WTC11 (cell line): ENCODE data around the gene CLSTN2. TPM values are rescaled to one million over a fixed set of nuclear protein-coding genes. Genes with fewer than 3 reads are reported as not detected.

ENCODE experiments used
- ATAC-seq: fragments of 200-7000 bp; cut with Tn5 transposase; 2 replicates; pipeline ENCODE4 v1.10.0; 2021; ENCODE audit warnings: mild to moderate bottlenecking, moderate library complexity
- CTCF ChIA-PET: fragments of 300-600 bp; sonication (Branson Sonifier 250); formaldehyde crosslinking; loops from one replicate; lab custom pipeline; 2021; ENCODE audit warnings: antibody characterized with exemption; lab: Charles Lee
- POLR2A ChIA-PET: fragments of 350-600 bp; sonication (Branson Sonifier 250); formaldehyde crosslinking; loops from one replicate; lab custom pipeline; 2021; ENCODE audit warnings: antibody characterized with exemption; lab: Charles Lee
- DNase-seq: peaks from one replicate; pipeline ENCODE4 v3.0.0; 2021; ENCODE audit warnings: low spot score
- H3K27ac Mint-ChIP-seq: 2 replicates; pipeline ENCODE4 v1.8.0; 2021; ENCODE audit warnings: mixed read lengths
- H3K27me3 Mint-ChIP-seq: 2 replicates; pipeline ENCODE4 v1.8.0; 2021; ENCODE audit warnings: low read depth, mild to moderate bottlenecking, moderate library complexity, mixed read lengths
- H3K36me3 Mint-ChIP-seq: 2 replicates; pipeline ENCODE4 v1.8.0; 2021; ENCODE audit warnings: mixed read lengths
- H3K4me1 Mint-ChIP-seq: 2 replicates; pipeline ENCODE4 v1.8.0; 2022; ENCODE audit warnings: mixed read lengths
- H3K4me3 Mint-ChIP-seq: 2 replicates; pipeline ENCODE4 v1.8.0; 2021; ENCODE audit warnings: mild to moderate bottlenecking, moderate library complexity, mixed read lengths
- H3K9me3 Mint-ChIP-seq: 2 replicates; pipeline ENCODE4 v1.8.0; 2021; ENCODE audit warnings: mixed read lengths
- ATF1 ChIP-seq: sonication (generic); formaldehyde crosslinking; IDR thresholded peaks from 2 replicates; pipeline ENCODE4 v1.8.1; 2023; ENCODE audit warnings: mild to moderate bottlenecking, moderate library complexity, missing genetic modification reagents
- CREM ChIP-seq: sonication (generic); formaldehyde crosslinking; IDR thresholded peaks from 2 replicates; pipeline ENCODE4 v1.8.1; 2022; ENCODE audit warnings: mild to moderate bottlenecking, missing genetic modification reagents, moderate library complexity
- CTCF ChIP-seq: fragments of 200-600 bp; IDR thresholded peaks from 2 replicates; pipeline ENCODE4 v1.8.0; 2022; ENCODE audit warnings: antibody characterized with exemption
- ELF4 ChIP-seq: sonication (generic); formaldehyde crosslinking; IDR thresholded peaks from 2 replicates; pipeline ENCODE4 v1.8.1; 2022; ENCODE audit warnings: low read depth, mild to moderate bottlenecking, moderate library complexity, missing genetic modification reagents
- FOXK1 ChIP-seq: sonication (generic); formaldehyde crosslinking; IDR thresholded peaks from 2 replicates; pipeline ENCODE4 v1.8.0; 2022; ENCODE audit warnings: mild to moderate bottlenecking, moderate library complexity, missing genetic modification reagents
- GABPB1 ChIP-seq: sonication (generic); formaldehyde crosslinking; IDR thresholded peaks from 2 replicates; pipeline ENCODE4 v1.8.1; 2023; ENCODE audit warnings: mild to moderate bottlenecking, missing genetic modification reagents
- ZBTB43 ChIP-seq: sonication (generic); formaldehyde crosslinking; IDR thresholded peaks from 2 replicates; pipeline ENCODE4 v1.8.1; 2023; ENCODE audit warnings: mild to moderate bottlenecking, missing genetic modification reagents
- ZNF423 ChIP-seq: fragments of 250-450 bp; sonication (Bioruptor Pico); IDR thresholded peaks from 2 replicates; pipeline ENCODE4 v2.1.2; 2022; ENCODE audit warnings: mild to moderate bottlenecking, moderate library complexity
- ZNF532 ChIP-seq: fragments of 250-450 bp; sonication (Bioruptor Pico); IDR thresholded peaks from 2 replicates; pipeline ENCODE4 v1.9.0; 2021; ENCODE audit warnings: mild to moderate bottlenecking, borderline replicate concordance
- total RNA-seq: library from RNA; stranded (reverse); gene quantifications from 3 replicates; pipeline ENCODE4 v1.2.3, GENCODE V29; 2021
- TF ChIP-seq, protein P1 (sequence below): sonication (generic); formaldehyde crosslinking; IDR thresholded peaks from 2 replicates; pipeline ENCODE4 v1.8.0; 2022; ENCODE audit warnings: missing genetic modification reagents
- TF ChIP-seq, protein P2 (sequence below): sonication (generic); formaldehyde crosslinking; IDR thresholded peaks from 2 replicates; pipeline ENCODE4 v1.8.1; 2022; ENCODE audit warnings: low read depth, missing genetic modification reagents, borderline replicate concordance
- TF ChIP-seq, protein P3 (sequence below): fragments of 250-450 bp; sonication (Bioruptor Pico); IDR thresholded peaks from 2 replicates; pipeline ENCODE4 v1.9.0; 2021; ENCODE audit warnings: mild to moderate bottlenecking
- TF ChIP-seq, protein P4 (sequence below): sonication (generic); formaldehyde crosslinking; IDR thresholded peaks from 2 replicates; pipeline ENCODE4 v1.8.0; 2023; ENCODE audit warnings: mild to moderate bottlenecking, missing genetic modification reagents

Gene CLSTN2
- total RNA-seq, 1 experiment from 2014 or later, result 0.35 TPM

GRCh38 chr3:140579260-140579659 lies 644.3 kb downstream of the CLSTN2 start:
- H3K4me1 Mint-ChIP-seq, result no peaks in the 10 kb centered on the region
- no peak overlapping the region for H3K27ac Mint-ChIP-seq
- no peaks in the 10 kb centered on the region for H3K36me3 Mint-ChIP-seq
- ATAC-seq, result no peak
- peaks cover 6% of the 10 kb centered on the region; the same call in 1 of the 2 replicates for H3K9me3 Mint-ChIP-seq
- H3K4me3 Mint-ChIP-seq, result no peak overlapping the region
- ChIA-PET POLR2A (no interaction called here), CTCF (no interaction called here)
- no peak for DNase-seq
- no peaks in the 10 kb centered on the region; the same call in 1 of the 2 replicates for H3K27me3 Mint-ChIP-seq
- no peak for TF ChIP-seq CREM (CRISPR knock-in tag)
- no peak for TF ChIP-seq CTCF
- TF ChIP-seq GABPB1 (CRISPR knock-in tag), result no peak
- no peak for TF ChIP-seq ZNF532 (CRISPR knock-in tag)
- no peak for TF ChIP-seq FOXK1
- TF ChIP-seq, protein P1, sequence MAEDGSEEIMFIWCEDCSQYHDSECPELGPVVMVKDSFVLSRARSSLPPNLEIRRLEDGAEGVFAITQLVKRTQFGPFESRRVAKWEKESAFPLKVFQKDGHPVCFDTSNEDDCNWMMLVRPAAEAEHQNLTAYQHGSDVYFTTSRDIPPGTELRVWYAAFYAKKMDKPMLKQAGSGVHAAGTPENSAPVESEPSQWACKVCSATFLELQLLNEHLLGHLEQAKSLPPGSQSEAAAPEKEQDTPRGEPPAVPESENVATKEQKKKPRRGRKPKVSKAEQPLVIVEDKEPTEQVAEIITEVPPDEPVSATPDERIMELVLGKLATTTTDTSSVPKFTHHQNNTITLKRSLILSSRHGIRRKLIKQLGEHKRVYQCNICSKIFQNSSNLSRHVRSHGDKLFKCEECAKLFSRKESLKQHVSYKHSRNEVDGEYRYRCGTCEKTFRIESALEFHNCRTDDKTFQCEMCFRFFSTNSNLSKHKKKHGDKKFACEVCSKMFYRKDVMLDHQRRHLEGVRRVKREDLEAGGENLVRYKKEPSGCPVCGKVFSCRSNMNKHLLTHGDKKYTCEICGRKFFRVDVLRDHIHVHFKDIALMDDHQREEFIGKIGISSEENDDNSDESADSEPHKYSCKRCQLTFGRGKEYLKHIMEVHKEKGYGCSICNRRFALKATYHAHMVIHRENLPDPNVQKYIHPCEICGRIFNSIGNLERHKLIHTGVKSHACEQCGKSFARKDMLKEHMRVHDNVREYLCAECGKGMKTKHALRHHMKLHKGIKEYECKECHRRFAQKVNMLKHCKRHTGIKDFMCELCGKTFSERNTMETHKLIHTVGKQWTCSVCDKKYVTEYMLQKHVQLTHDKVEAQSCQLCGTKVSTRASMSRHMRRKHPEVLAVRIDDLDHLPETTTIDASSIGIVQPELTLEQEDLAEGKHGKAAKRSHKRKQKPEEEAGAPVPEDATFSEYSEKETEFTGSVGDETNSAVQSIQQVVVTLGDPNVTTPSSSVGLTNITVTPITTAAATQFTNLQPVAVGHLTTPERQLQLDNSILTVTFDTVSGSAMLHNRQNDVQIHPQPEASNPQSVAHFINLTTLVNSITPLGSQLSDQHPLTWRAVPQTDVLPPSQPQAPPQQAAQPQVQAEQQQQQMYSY, result no peak
- no peak for TF ChIP-seq ELF4 (CRISPR knock-in tag)
- no peak for TF ChIP-seq ATF1 (CRISPR knock-in tag)
- TF ChIP-seq ZNF423 (CRISPR knock-in tag), result no peak
- TF ChIP-seq, protein P2, sequence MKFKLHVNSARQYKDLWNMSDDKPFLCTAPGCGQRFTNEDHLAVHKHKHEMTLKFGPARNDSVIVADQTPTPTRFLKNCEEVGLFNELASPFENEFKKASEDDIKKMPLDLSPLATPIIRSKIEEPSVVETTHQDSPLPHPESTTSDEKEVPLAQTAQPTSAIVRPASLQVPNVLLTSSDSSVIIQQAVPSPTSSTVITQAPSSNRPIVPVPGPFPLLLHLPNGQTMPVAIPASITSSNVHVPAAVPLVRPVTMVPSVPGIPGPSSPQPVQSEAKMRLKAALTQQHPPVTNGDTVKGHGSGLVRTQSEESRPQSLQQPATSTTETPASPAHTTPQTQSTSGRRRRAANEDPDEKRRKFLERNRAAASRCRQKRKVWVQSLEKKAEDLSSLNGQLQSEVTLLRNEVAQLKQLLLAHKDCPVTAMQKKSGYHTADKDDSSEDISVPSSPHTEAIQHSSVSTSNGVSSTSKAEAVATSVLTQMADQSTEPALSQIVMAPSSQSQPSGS, result no peak
- TF ChIP-seq ZBTB43 (CRISPR knock-in tag), result no peak
- TF ChIP-seq, protein P3, sequence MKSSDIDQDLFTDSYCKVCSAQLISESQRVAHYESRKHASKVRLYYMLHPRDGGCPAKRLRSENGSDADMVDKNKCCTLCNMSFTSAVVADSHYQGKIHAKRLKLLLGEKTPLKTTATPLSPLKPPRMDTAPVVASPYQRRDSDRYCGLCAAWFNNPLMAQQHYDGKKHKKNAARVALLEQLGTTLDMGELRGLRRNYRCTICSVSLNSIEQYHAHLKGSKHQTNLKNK (CRISPR knock-in tag), result no peak
- TF ChIP-seq, protein P4, sequence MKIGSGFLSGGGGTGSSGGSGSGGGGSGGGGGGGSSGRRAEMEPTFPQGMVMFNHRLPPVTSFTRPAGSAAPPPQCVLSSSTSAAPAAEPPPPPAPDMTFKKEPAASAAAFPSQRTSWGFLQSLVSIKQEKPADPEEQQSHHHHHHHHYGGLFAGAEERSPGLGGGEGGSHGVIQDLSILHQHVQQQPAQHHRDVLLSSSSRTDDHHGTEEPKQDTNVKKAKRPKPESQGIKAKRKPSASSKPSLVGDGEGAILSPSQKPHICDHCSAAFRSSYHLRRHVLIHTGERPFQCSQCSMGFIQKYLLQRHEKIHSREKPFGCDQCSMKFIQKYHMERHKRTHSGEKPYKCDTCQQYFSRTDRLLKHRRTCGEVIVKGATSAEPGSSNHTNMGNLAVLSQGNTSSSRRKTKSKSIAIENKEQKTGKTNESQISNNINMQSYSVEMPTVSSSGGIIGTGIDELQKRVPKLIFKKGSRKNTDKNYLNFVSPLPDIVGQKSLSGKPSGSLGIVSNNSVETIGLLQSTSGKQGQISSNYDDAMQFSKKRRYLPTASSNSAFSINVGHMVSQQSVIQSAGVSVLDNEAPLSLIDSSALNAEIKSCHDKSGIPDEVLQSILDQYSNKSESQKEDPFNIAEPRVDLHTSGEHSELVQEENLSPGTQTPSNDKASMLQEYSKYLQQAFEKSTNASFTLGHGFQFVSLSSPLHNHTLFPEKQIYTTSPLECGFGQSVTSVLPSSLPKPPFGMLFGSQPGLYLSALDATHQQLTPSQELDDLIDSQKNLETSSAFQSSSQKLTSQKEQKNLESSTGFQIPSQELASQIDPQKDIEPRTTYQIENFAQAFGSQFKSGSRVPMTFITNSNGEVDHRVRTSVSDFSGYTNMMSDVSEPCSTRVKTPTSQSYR (CRISPR knock-in tag), result no peak
